ENCODE data around the gene DDX23. TPM values are rescaled to one million over a fixed set of nuclear protein-coding genes. Genes with fewer than 3 reads are reported as not detected.

The DDX23 gene
- total and polyA plus RNA-seq, 12 donors = 17.0 to 44.7 (median 30.8) TPM

DNA sequence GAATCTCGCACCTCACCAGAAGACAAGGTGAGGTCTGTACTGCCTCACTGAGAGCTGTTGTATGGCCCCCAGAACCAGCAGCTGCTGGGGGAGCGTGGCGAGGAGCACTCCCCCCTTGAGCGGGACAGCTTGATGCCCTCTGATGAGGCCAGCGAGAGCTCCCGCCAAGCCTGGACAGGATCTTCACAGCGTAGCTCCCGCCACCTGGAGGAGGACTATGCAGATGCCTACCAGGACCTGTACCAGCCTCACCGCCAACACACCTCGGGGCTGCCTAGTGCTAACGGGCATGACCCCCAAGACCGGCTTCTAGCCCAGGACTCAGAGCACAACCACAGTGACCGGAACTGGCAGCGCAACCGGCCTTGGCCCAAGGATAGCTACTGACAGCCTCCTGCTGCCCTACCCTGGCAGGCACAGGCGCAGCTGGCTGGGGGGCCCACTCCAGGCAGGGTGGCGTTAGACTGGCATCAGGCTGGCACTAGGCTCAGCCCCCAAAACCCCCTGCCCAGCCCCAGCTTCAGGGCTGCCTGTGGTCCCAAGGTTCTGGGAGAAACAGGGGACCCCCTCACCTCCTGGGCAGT lies 24.4 kb downstream of the DDX23 start:
- Histone ChIP-seq H3K36me3 (peaks cover under 1 to 96% (median 42%) of the 10 kb centered on the region in 9 donors), H3K4me1 (no peaks in the 10 kb centered on the region)
- WGBS, 2 donors = 93 to 96% methylated on average over 17 of the region's 17 CpGs

DNA sequence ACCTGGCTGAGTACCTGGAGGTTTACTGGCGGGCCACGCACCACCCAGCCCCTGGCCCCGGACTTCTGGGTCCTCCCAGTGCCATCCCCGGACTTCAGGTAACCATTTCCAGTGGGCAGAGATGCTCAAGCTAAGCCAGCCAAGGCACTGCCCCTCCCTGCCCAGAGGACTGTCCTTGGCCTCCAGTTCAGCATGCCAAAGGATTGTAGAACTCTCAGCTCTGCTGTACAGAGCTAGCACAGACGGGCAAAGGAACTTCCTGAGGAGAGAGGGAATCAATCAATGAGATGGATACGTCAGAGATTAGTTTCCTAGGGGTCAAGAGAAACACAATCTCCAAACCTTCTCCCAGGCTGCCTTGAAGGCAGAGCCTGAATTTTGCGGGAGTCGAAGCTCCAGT lies 24.9 kb downstream of the DDX23 start:
- TF ChIP-seq, protein P1, sequence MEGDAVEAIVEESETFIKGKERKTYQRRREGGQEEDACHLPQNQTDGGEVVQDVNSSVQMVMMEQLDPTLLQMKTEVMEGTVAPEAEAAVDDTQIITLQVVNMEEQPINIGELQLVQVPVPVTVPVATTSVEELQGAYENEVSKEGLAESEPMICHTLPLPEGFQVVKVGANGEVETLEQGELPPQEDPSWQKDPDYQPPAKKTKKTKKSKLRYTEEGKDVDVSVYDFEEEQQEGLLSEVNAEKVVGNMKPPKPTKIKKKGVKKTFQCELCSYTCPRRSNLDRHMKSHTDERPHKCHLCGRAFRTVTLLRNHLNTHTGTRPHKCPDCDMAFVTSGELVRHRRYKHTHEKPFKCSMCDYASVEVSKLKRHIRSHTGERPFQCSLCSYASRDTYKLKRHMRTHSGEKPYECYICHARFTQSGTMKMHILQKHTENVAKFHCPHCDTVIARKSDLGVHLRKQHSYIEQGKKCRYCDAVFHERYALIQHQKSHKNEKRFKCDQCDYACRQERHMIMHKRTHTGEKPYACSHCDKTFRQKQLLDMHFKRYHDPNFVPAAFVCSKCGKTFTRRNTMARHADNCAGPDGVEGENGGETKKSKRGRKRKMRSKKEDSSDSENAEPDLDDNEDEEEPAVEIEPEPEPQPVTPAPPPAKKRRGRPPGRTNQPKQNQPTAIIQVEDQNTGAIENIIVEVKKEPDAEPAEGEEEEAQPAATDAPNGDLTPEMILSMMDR (IDR thresholded peaks at IDR 0.05) = no peak
- Histone ChIP-seq H3K4me3 (no peak overlapping the region), H3K27ac (no peak overlapping the region), H3K4me1 (no peaks in the 10 kb centered on the region), H3K36me3 (peaks cover 0 to 90% (median 36%) of the 10 kb centered on the region in 9 donors), H3K9me3 (no peaks in the 10 kb centered on the region), H3K27me3 (no peaks in the 10 kb centered on the region)
- WGBS, 2 donors = 85 to 90% methylated on average over 8 of the region's 8 CpGs
- intact Hi-C loops (cut with DNase I) = no loop called here
- DNase-seq (no peak), ATAC-seq (no peak)

More for the DNA sequence above, 24.4 kb downstream of the DDX23 start:
- no peak for ATAC-seq
- Histone ChIP-seq H3K27me3 (no peaks in the 10 kb centered on the region), H3K27ac (no peak overlapping the region), H3K4me3 (no peak overlapping the region), H3K9me3 (no peaks in the 10 kb centered on the region)
- TF ChIP-seq, protein P1 (IDR thresholded peaks at IDR 0.05) = no peak
- intact Hi-C loops (cut with DNase I) = no loop called here
- no peak for DNase-seq

DNA sequence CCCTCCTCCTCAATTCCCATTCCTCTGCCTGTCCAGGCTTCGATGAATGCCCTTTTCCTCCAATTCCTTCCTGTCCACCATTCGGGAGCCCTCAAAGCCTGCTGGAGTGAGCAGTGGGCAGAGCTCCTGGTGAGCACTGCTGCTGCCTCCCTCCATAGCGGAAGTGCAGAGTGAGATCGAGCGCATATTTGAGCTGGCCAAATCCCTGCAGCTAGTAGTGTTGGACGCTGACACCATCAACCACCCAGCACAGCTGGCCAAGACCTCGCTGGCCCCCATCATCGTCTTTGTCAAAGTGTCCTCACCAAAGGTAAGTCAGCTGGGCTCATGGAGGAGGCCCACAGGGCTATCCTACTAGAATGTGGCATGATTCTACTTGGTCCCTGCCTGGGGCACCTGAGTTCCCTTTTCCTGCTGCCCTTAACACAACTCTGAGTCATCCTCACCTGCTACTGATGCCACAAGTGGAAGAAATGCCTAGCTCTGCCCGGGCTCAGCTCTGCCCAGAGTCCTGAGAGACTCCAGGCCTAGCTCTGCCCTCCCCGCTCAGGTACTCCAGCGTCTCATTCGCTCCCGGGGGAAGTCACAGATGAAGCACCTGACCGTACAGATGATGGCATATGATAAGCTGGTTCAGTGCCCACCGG lies 25.6 kb downstream of the DDX23 start:
- DNase-seq = no peak
- no peaks in the 10 kb centered on the region for H3K9me3 ChIP-seq
- intact Hi-C loops (cut with DNase I) = no loop called here
- H3K27ac ChIP-seq = no peak overlapping the region
- TF ChIP-seq, protein P1 (IDR thresholded peaks at IDR 0.05) = no peak
- H3K27me3 ChIP-seq = no peaks in the 10 kb centered on the region
- peaks cover 0 to 2% (median 0%) of the 10 kb centered on the region in 9 donors for H3K4me1 ChIP-seq
- WGBS, 2 donors = 84% methylated on average over 15 of the region's 15 CpGs
- no peak overlapping the region for H3K4me3 ChIP-seq
- H3K36me3 ChIP-seq = peaks cover 0 to 83% (median 30%) of the 10 kb centered on the region in 9 donors
- ATAC-seq = no peak

DNA sequence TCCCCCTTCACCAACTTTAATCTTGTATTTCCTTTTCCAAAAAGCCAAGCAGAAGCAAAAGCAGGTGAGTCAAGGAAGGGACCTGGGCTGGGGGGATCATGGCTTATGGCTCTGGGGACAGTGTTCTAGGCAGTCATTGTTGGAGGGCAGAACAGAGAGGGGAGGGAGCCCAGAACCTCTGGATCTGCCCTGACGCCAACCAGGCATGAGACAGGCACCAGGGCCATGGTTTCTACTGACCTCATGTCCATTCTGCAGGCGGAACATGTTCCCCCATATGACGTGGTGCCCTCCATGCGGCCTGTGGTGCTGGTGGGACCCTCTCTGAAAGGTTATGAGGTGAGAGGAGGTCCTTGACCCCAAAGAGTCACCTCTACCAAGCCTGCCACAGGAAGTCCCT lies 27.1 kb downstream of the DDX23 start:
- ATAC-seq (no peak), DNase-seq (no peak)
- intact Hi-C loops (cut with DNase I) = no loop called here
- TF ChIP-seq, protein P1 (IDR thresholded peaks at IDR 0.05) = no peak
- H3K27ac ChIP-seq = no peak overlapping the region
- WGBS, 2 donors = 92 to 96% methylated on average over 4 of the region's 4 CpGs
- no peak overlapping the region for H3K4me3 ChIP-seq
- no peaks in the 10 kb centered on the region for H3K9me3 ChIP-seq
- peaks cover 0 to 5% (median 0%) of the 10 kb centered on the region in 9 donors for H3K4me1 ChIP-seq
- H3K36me3 ChIP-seq = peaks cover 0 to 69% (median 16%) of the 10 kb centered on the region in 9 donors
- no peaks in the 10 kb centered on the region for H3K27me3 ChIP-seq

All from heart right ventricle (tissue), 16 donors.